NCI-H1694 treated with DMSO at 0.1 percent for 48 hours (cell line): Measurements from ENCODE around the gene ALDH1B1.
A peak's percentile ranks its signal among the peaks of the same experiment; 100 is the strongest.

Experiments used
- DNase-seq: peaks from one replicate; lab custom pipeline; 2025; lab: John Stamatoyannopoulos, UW

Gene ALDH1B1

GRCh38 chr9:38392235-38393127 lies at the start of gene ALDH1B1:
Gene ALDH1B1, plus strand, starts transcription at chr9:38392702. Its CDS starts 3,047 bp downstream, at chr9:38395749.
- DNase-seq = peak; percentile 43

GRCh38 chr9:38343037-38343436 lies 49.5 kb upstream of the ALDH1B1 start:
- no peak for DNase-seq

GRCh38 chr9:38343552-38343951 lies 49.0 kb upstream of the ALDH1B1 start:
- DNase-seq = no peak

GRCh38 chr9:38344566-38345324 lies 47.8 kb upstream of the ALDH1B1 start:
- no peak for DNase-seq

GRCh38 chr9:38345851-38346755 lies 46.4 kb upstream of the ALDH1B1 start:
- DNase-seq = no peak

- no peak for DNase-seq
Measured at GRCh38 chr9:38346811-38347210, 45.7 kb upstream of the ALDH1B1 start.

- no peak for DNase-seq
Measured at GRCh38 chr9:38347271-38347671, 45.2 kb upstream of the ALDH1B1 start.

- DNase-seq = no peak
Measured at GRCh38 chr9:38347946-38348345, 44.6 kb upstream of the ALDH1B1 start.

GRCh38 chr9:38350529-38350928 lies 42.0 kb upstream of the ALDH1B1 start:
- DNase-seq = no peak

- DNase-seq = no peak
Measured at GRCh38 chr9:38352530-38353328, 39.8 kb upstream of the ALDH1B1 start.

- no peak for DNase-seq
Measured at GRCh38 chr9:38355115-38355514, 37.4 kb upstream of the ALDH1B1 start.

- no peak for DNase-seq
Measured at GRCh38 chr9:38355517-38356120, 36.9 kb upstream of the ALDH1B1 start.

GRCh38 chr9:38356851-38357250 lies 35.7 kb upstream of the ALDH1B1 start:
- no peak for DNase-seq

- DNase-seq = no peak
Measured at GRCh38 chr9:38357350-38358114, 35.0 kb upstream of the ALDH1B1 start.

- DNase-seq = no peak
Measured at GRCh38 chr9:38358390-38359296, 33.9 kb upstream of the ALDH1B1 start.

- DNase-seq = no peak
Measured at GRCh38 chr9:38359297-38359653, 33.2 kb upstream of the ALDH1B1 start.

- DNase-seq = no peak
Measured at GRCh38 chr9:38359689-38360385, 32.7 kb upstream of the ALDH1B1 start.

- no peak for DNase-seq
Measured at GRCh38 chr9:38360839-38361472, 31.5 kb upstream of the ALDH1B1 start.
